ENCODE measurements around the gene GALNT1. TPM values are rescaled to one million over a fixed set of nuclear protein-coding genes. Genes with fewer than 3 reads are reported as not detected.

GALNT1 gene
- total RNA-seq, 4 donors from 2014 or later, result 40.2 to 47.9 (median 45.0) TPM

GRCh38 chr18:35747894-35748472, 166.4 kb downstream of the GALNT1 start:
- in situ Hi-C loops (cut with MboI; ENCODE audit: low sequenced_read_pairs in 4 of 4), result no loop called here
- H3K4me3 ChIP-seq, result no peak overlapping the region
- H3K9me3 ChIP-seq, result no peaks in the 10 kb centered on the region
- H3K27me3 ChIP-seq, result no peaks in the 10 kb centered on the region
- intact Hi-C loops (cut with DNase I; ENCODE audit: low total_unique reads), result no loop called here
- ATAC-seq (no peak), DNase-seq (no peak)
- no peak overlapping the region for H3K27ac ChIP-seq
- no peak for TF ChIP-seq CTCF (IDR thresholded peaks at IDR 0.05 in 4 of 5, conservative IDR thresholded peaks at IDR 0.05 in 1 of 5)
- no peaks in the 10 kb centered on the region for H3K36me3 ChIP-seq
- no peaks in the 10 kb centered on the region for H3K4me1 ChIP-seq

DNA sequence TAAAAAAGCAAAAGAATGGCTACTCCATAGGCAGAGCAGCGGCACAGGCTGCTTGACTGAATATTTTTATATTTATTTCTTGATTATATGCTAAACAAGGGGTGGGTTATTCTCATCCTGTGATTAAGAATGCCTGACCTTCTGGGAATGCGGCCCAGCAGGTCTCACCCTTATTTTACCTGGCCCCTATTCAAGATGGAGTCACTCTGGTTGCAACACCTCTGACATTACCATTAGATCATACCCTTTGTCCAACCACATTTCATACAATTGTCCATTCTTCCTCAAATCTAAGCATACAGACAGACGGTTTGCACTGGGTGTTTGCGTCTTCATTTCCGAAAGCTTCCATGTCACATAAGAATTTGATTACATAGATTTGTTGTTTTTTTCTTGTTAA, 168.2 kb downstream of the GALNT1 start:
- no peaks in the 10 kb centered on the region for H3K36me3 ChIP-seq
- H3K4me3 ChIP-seq, result no peak overlapping the region
- ATAC-seq (no peak), DNase-seq (no peak)
- H3K9me3 ChIP-seq, result no peaks in the 10 kb centered on the region
- no peak overlapping the region for H3K27ac ChIP-seq
- no peaks in the 10 kb centered on the region for H3K27me3 ChIP-seq
- in situ Hi-C loops (cut with MboI; ENCODE audit: low sequenced_read_pairs in 4 of 4) (loop anchor here (10.0 to 25.0 kb wide), 4 partner anchors 188 to 538 kb away; partner anchors contain the start of gene FHOD3 (in 1 of the 4)), intact Hi-C loops (cut with DNase I; ENCODE audit: low total_unique reads) (no loop called here)
- H3K4me1 ChIP-seq, result no peaks in the 10 kb centered on the region
- TF ChIP-seq POLR2A (IDR thresholded peaks at IDR 0.05), result no peak
- TF ChIP-seq CTCF (IDR thresholded peaks at IDR 0.05 in 4 of 5, conservative IDR thresholded peaks at IDR 0.05 in 1 of 5), result no peak

DNA sequence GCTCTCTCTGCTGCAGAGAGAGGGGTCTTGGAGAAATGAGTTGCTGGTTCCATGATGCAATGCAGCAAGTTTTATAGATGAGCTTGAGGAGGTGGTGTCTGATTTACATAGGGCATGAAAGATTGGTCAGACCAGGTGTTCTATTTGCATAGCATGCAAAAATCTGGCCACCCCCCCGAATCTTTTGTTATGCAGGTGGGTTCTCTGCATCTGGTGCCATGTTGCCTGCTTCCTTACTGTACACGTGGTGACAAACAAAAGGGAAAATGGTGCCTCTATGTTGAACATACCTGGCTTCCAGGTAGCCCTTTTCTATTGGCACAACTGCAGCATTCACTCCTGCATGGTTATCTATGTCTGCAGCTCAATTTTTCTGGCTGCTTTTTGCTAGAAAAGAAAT, 169.4 kb downstream of the GALNT1 start:
- no peak for TF ChIP-seq CTCF (IDR thresholded peaks at IDR 0.05 in 4 of 5, conservative IDR thresholded peaks at IDR 0.05 in 1 of 5)
- TF ChIP-seq POLR2A (IDR thresholded peaks at IDR 0.05), result no peak
- in situ Hi-C loops (cut with MboI; ENCODE audit: low sequenced_read_pairs in 4 of 4) (loop anchor here (10.0 to 25.0 kb wide), 4 partner anchors 186 to 536 kb away; partner anchors contain the start of gene FHOD3 (in 1 of the 4)), intact Hi-C loops (cut with DNase I; ENCODE audit: low total_unique reads) (no loop called here)
- no peak overlapping the region for H3K27ac ChIP-seq
- H3K4me1 ChIP-seq, result no peaks in the 10 kb centered on the region
- no peak for DNase-seq
- H3K9me3 ChIP-seq, result no peaks in the 10 kb centered on the region
- no peaks in the 10 kb centered on the region for H3K36me3 ChIP-seq
- no peak for ATAC-seq
- no peaks in the 10 kb centered on the region for H3K27me3 ChIP-seq
- no peak overlapping the region for H3K4me3 ChIP-seq

- DNase-seq (no peak), ATAC-seq (no peak)
- H3K36me3 ChIP-seq, result no peaks in the 10 kb centered on the region
- H3K9me3 ChIP-seq, result no peaks in the 10 kb centered on the region
- in situ Hi-C loops (cut with MboI; ENCODE audit: low sequenced_read_pairs in 4 of 4), result loop anchor here (10.0 to 25.0 kb wide), 4 partner anchors 184 to 534 kb away; partner anchors contain the start of gene FHOD3 (in 1 of the 4)
- H3K27ac ChIP-seq, result no peak overlapping the region
- TF ChIP-seq POLR2A (IDR thresholded peaks at IDR 0.05) (no peak), CTCF (IDR thresholded peaks at IDR 0.05 in 4 of 5, conservative IDR thresholded peaks at IDR 0.05 in 1 of 5) (no peak)
- H3K4me1 ChIP-seq, result no peaks in the 10 kb centered on the region
- H3K4me3 ChIP-seq, result no peak overlapping the region
- no peaks in the 10 kb centered on the region for H3K27me3 ChIP-seq
- intact Hi-C loops (cut with DNase I; ENCODE audit: low total_unique reads), result no loop called here
Observed at GRCh38 chr18:35753306-35753910, 171.9 kb downstream of the GALNT1 start.

All from gastrocnemius medialis (tissue), 4 donors.